Hematopoietic multipotent progenitor cell treated with erythropoietin and hydrocortisone succinate and interleukin-3 and kit ligand, for 17 days (in vitro differentiated cells): ENCODE data around the gene METTL23.
"Not testable (repeated sequence)": the region's sequence is repeated elsewhere in the genome, so short reads cannot be mapped to it uniquely, and the experiment has no call there.

Experiments
- DNase-seq: peaks from one replicate; pipeline ENCODE4 v3.0.0-alpha.2; 2015; ENCODE audit warnings: low spot score

Gene METTL23

DNA sequence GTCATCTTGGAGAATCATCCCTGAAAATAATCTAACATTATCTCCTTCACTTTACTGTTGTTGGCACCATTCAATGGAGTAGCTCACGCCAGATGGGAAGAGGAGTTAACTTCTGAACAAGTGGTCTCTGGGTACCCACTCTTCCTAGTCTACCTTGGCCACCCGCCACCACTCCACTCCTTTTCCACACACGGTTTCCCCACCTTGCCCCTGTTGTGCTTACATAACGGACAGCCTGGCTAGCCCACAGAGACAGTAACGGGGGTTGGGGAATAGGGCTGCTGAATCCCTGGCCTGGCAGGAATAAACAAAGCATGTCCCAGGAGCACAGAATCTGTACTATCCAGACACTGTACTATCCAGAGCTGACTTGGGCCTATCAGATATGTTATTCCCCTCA lies 12.3 kb upstream of the METTL23 start:
- no peak for DNase-seq

DNA sequence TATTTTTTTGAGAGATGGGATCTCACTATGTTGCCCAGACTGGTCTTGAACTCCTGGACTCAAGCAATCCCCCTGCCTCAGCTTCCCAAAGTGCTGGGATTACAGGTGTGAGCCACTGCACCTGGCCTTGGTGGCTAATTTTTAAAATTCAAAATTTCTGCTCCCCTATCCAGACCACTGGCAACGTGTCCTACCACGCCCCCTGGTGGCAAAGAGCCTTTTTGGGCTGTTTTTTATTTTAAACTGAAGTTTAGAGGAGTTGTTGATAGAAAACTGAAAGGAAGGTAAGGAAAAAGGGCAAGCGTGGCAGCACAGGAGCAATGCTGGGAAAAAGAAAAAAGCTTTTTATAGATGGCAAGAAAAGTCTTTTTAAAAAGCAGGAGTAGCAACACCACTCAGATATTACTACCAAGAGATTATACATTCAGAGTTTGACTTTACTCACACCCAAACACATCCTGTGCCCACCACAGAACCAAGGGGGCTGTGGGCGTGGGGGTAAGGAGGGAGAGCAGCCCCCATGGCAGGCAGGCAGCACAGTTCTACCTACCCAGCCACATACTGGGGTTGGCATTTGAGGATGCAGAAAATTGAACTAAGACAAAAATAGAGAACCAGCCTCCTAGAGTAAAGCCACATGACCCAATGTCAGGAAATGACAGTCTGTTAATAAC lies 11.7 kb upstream of the METTL23 start:
- peak; percentile 88 for DNase-seq

DNA sequence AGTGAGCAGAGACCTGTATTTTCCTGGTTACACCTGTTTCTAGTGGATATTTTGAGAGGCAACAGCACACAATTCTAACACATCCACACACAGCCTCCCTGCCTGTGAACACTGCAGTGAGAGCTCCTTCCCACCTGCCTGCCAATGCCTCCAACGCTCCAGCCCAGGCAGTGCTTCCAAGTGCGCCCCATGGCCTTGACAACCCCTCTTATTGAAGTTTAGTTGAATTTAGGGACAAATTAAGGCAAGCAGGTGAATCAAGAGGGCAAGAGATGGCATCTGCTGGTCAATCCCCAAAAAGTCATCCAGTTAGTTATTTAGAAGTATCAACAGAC lies 11.2 kb upstream of the METTL23 start:
- DNase-seq, result no peak

DNA sequence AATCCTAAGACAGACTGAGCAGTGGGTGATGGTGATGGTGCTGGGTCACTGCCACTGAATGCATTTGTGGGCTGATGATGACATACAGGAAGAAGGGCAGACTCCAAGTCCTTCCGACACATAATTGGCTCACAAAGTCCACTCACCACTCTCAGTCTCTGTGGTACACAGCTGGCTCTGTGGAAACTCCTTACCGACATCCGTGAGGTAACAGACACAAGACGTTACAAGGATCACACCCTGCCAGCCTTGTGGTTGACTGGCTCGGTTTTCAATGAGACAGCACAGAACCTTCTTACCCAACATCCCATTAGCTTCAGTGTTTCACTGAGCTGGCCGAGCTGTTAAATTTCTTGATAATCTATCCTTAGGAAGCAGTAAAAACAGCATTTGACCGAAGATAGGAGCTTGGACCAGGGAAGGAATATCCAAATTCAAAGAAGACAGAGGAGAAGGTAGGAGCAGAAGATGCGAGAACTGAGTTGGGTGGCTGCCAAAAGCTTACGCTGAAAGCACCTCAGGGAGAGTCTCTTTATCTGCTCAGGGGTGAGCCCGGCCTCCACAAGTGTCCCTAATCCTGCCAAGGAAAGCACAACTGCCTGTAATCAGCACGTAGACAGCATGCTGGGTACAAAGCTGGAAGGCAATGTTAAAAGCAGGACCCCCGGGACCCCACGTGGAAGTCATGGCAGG lies 10.3 kb upstream of the METTL23 start:
- DNase-seq, result peak; percentile 89

DNA sequence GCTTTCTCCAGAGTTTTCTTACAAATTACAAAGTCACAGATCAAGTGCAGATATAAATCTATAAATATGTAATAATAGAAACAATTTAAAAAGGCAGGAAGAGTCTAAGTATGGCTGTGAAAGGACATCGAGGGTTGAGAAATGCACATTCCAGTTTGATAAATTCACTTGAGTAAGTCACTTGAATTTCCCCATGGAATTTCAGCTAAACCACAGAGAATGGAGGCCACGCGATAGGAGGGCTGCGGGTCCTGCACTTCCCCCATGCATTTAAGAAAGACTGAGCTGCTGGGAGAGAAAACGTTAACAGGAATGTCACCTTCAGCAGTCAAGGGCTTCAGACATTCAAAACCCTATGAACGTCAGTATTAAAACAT lies 9.8 kb upstream of the METTL23 start:
- DNase-seq, result no peak

DNA sequence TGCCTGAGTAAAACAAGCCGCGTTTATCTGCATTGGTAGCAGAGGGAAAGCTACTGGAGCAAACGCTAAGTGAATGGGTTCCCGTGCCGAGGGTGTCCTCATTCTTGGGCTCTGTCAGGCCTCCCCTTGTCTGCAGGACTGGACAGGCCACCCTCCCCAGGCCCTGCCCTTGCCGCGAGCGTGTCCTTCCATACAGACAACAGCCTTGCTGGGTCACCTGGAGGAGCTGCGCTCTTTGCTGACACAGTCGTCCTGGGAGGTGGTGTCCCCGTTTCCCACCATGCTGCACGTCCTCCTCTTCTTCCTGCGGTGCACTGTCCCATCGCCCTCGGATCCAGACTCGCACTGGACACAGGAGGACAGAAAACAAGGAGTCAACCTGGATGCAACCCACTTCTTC lies 8.1 kb upstream of the METTL23 start:
- DNase-seq, result no peak

DNA sequence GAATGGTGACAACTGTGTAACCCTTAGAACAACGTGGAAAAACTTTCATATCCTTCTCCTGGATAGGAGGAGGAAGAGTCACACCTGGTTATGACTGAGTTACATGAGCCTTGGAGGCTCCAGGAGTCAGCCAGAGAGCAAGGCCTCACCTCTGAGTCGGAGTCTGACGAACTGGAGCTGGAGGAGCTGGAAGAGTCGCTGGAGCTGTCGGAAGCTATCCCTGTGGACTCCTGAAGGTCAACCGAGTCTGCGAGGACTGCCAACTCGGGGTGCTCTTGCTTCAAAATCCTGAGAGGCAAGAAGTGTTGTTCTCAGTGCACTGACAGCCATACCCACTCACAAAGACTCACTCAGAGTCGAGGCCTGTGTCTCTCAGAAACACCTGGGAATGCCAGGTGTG lies 6.4 kb upstream of the METTL23 start:
- DNase-seq, result no peak

DNA sequence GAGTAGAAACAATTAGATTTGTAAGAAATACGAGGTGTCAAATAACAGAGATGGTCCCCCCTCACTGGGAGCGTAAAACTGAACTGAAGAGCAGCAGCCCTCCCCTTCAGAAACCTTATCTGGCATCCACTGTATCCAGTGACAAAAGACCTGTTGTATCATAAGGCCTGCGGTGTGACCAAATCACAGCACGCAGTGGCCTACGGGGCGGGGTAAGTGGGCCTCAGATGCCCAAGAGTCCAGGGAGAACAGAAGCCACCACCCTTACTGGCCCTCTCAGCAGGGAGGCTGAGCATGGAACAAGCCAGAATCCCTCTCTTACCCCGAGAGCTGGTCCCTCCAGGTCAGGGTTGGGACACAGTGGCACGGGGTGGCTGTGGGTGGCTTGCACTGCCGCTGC lies 5.7 kb upstream of the METTL23 start:
- DNase-seq, result no peak

DNA sequence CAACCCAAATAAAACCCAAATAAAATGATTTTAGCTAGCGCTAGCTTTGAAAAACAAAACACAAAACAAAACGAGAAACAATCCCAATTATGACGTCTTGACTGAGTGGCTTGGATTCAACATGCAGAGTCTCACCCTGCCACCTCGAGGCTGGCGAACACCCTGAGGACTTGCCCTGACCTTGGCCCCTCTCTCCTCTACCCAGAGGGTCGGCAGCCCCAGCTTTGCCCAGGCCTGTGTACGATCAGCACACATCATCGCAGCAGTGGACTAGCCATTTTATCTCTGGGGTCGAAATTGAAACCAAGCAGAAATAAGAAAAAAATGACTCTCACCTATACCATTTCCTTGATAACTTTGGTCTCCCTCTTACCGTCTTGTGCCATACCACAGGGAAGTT lies 5.2 kb upstream of the METTL23 start:
- no peak for DNase-seq

DNA sequence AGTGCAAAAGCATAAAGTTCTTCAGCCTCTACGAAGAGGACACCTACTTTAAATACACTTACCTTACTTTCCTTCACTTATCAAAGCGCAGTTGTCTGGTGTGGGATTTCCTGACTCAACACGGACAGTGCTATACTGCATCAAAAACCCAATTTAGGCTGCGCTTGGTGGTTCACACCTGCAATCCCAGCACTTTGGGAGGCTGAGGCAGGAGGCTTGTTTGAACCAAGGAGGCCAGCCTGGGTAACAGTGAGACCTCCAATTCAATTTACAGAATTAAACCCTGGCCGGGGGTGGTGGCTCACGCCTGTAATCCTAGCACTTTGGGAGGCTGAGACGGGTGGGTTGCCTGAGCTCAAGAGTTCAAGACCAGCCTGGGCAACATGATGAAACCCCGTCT lies 4.4 kb upstream of the METTL23 start:
- no peak for DNase-seq

DNA sequence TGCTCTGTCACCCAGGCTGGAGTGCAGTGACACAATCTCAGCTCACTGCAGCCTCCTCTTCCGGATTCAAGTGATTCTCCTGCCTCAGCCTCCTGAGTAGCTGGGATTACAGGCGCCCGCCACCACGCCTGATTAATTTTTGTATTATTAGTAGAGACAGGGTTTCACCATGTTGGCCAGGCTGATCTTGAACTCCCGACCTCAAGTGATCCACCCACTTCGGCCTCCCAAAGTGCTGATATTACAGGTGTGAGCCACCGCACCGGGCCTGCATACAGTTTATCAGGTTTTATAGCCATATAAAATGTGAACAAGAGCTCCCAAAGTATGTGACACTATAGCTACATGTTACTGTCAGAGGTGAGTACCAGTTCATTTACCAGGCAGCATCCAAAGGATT lies 3.7 kb upstream of the METTL23 start:
- DNase-seq, result not testable (repeated sequence)

DNA sequence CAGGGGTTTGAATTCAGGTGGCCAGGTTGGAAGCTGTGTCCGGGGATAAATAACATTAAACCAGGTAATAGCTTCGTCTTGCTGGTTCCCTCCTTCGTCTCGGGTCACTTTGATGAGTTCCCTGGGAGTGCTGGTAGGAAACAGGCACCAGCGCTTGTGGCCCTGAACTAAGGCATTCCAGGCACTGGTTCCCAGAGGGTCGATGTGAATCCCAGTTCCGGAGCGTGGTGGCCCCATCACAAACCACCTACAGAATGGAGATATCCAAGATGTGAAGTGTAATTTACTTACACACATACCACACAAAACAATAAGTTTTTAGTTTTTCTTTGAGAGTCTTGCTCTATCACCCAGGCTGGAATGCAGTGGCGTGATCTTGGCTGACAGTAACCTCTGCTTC lies 2.8 kb upstream of the METTL23 start:
- DNase-seq, result no peak

DNA sequence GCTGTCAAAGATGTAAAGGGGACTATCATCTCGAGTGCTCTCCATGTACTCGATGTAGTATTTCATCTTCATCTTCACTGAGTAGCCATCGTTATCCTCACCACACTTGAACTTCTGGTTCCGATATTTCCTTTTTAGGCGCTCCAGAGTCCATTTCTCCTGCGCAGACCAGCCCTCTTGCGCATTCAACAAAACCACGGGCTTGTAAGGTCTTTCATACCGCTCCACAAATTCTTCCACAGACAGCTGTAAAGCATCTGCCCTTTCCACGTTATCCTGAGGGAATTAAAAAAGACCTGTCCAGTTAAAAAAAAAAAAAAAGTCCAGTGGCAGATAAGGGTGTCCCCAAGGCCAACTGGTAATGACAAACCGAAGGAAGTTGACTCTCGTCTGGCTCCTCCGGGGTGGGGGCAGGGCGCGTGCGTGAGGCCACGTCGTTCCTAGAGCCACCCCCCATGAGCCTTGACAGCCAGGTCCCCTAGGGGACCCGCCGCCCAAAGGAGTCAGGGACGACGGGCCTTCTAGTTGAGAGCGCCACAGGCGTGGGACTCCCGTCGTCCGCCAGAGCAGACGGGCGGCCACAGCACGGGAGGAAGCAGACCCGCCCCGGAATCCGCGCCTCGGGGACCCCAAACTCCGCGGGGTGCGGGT lies 934 bp upstream of the METTL23 start:
- peak; percentile 77 for DNase-seq

DNA sequence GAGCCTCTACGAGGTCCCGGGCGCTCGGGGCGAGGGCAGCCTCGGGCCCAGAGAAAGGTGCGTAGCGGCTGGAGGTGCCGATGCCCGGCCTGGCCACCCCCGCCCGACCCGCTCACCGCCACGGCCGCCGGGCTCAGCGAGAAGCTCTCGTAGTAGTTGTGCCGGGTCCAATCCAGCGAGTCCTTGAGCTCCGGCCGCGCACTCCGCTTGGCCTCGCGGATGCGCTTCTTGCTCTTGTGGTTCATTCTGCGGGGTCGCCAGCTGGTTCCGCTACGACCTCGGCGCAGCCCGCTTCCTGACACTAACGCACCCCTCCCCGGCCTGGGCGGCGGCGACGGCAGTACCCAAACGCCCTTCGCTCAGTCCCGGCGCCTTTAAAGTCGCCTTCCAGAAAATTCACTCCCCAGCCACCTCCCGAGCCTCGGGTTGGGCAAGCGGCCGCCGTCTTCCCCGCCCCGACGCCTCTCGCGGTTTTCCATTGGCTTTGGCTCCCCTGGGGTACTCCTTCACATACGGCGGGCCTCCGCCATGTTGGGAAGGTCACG lies 336 bp upstream of the METTL23 start, which contains the start of gene JMJD6:
Gene JMJD6, minus strand, starts transcription at position 376 of the 545 bp plus-strand sequence. Its CDS starts 131 bp downstream, at position 245.
- peak; percentile 96 for DNase-seq

DNA sequence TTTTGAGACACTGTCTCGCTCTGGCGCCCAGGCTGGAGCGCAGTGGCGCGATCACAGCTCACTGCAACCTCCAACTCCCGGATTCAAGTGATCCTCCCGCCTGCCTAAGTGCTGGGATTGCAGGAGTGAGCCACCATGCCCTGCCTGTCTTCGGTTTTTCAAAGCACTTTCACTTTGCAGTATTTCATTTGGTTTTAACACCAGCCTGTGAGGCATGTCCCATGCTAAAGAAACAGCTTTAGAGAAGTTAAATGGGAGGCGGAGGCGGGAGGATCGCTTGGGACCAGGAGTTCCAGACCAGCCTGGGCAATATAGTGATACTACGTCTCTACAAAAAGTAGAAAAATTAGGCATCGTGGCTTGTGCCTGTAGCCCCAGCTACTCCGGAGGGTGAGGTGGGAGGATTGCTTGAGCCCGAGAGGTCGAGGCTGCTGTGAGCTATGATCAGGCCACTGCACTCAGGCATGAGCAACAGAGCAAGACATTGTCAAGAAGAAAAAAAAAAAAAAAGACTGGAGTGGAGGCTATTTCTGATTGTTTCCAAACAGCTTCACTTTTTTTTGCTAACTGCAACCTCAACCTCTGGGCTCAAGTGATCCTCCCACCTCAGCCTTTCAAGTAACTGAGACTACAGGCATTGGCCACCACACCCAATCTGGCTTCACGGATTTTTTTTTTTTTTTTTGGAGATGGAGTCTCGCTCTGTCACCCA lies 1.3 kb downstream of the METTL23 start:
- no peak for DNase-seq

DNA sequence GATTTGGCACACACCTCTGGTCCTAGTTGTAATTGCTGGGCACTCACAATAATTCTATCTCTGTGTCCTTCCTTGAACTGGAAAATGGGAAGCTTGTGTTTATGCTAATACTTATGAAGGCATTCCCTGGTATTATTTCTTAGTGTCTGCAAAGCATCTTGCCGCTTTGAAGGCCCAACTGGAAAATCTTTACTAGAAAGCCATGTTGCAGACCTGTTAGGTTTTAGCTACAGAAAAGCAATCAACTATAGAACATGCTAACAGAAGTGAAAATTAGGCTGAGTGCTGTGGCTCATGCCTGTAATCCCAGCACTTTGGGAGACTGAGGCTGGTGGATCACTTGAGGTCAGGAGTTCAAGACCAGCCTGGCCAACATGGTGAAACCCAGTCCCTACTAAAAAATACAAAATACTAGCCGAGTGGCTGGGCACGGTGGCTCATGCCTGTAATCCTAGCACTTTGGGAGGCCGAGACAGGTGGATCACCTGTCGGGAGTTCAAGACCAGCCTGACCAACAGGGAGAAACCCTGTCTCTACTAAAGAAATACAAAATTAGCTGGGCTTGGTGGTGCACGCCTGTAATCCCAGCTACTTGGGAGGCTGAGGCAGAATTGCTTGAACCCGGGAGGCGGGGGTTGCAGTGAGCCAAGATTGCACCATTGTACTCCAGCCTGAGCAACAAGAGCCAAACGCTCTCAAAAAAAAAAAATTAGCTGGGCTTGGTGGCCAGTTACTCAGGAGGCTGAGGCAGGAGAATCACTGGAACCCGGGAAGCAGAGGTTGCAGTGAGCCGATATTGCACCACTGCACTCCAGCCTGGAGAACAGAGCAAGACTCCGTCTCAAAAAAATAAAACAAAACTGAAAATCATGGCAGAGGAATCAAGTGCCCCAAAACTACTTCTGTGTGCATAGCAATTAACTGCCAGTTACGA lies 5.4 kb downstream of the METTL23 start:
- not testable (repeated sequence) for DNase-seq

DNA sequence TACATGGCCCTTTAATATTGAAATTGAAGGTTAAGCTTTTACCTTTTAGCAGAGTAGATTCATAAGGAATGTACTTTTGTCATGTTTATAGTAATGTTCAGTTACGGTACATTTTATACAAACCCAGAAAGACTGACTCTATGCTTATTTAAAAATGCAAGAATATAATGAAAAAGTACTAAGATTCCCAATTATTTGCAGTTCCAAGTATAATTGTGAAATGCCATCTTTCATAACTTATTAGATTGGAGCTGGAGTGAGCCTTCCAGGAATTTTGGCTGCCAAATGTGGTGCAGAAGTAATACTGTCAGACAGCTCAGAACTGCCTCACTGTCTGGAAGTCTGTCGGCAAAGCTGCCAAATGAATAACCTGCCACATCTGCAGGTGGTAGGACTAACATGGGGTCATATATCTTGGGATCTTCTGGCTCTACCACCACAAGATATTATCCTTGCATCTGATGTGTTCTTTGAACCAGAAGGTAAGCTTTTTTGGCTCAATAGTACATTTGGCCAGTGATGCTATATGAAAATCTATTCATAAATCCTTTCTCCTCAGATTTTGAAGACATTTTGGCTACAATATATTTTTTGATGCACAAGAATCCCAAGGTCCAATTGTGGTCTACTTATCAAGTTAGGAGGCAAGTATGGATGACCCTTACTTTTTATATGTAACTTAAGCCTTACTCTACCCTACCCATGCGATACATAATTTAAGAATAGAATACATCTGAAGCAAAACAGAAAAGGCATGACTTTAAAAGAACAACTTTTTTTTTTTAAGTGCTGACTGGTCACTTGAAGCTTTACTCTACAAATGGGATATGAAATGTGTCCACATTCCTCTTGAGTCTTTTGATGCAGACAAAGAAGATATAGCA lies 6.3 kb downstream of the METTL23 start:
- no peak for DNase-seq

DNA sequence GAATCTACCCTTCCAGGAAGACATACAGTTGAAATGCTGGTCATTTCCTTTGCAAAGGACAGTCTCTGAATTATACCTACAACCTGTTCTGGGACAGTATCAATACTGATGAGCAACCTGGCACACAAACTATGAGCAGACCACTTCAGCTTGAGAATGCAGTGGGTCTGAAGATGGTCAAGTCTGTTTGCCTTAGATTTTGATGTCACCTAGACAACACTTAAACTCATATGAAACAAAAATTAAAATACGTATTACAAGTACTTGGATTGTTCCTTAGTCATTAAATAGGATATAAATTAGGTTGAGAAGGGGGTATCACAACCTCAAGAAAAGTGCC lies 6.9 kb downstream of the METTL23 start:
- DNase-seq, result no peak

DNA sequence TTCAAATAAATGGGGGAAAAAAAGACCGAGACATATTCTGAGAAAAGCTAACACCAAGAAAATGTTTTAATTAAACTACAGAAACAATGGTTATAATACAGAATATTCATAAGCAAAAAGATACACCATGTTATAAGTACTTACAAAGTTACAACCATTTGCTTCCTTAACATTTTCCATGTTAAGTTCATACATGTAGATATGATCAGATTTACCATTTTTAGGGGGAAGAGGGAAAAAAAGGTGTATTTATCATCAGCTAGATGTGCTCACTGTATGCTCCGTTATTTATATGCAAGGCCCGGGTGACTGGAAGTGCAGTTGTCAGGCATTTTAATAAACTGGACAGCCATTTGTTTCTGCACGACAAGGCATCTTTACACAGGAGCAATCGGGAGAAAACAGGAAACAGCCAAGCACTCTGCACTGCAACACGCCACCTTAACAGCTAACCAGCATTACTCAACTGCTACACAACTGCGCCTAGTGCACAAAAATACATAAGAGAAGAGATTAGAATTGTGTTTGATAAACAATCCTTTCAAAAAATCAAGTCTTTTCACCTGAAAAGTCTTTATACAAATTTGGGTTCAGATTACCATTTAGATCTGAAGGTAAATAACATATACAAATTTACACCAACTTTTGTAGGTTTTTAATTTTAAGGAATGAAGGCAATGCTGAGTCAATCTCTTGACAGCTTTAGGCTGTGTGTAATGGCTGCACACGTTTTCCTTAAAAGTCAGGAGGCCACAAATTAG lies 7.6 kb downstream of the METTL23 start:
- peak; percentile 41 for DNase-seq

DNA sequence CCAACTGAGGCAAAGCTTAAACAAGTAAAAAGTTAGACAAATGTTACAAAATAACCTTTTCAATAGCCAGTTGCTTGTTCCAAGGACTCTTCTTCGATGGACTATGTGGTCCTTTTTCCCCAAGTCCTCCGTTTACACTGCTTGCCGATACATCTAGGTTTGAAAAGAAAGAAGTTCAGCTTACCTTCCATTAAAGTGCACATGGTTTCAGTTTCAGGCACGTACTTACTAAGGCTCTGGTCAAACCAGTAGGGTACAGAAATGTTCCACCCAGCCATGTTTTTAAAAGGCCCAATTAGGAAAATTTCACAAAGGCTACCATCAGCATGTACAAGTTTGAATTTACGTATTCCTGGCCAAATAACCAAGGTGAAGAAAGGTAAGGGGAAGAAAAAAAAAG lies 8.4 kb downstream of the METTL23 start:
- peak; percentile 59 for DNase-seq
